WERI-Rb-1 (cell line): ENCODE data around the gene MEST.

Source experiments
- DNase-seq: peaks from one replicate; pipeline ENCODE4 v3.0.0-alpha.2; 2020
- H3K27ac ChIP-seq: fragments of 250-450 bp; sonication (Bioruptor Pico); 2 replicates; pipeline ENCODE4 v1.5.1; 2020; ENCODE audit warnings: mild to moderate bottlenecking, moderate library complexity
- H3K27me3 ChIP-seq: fragments of 250-450 bp; sonication (Bioruptor Pico); 2 replicates; pipeline ENCODE4 v1.5.1; 2021; ENCODE audit warnings: mild to moderate bottlenecking, low read depth, moderate library complexity; ENCODE audit not compliant: insufficient read depth, severe bottlenecking
- H3K36me3 ChIP-seq: fragments of 250-450 bp; sonication (Bioruptor Pico); 2 replicates; pipeline ENCODE4 v1.5.1; 2020; ENCODE audit warnings: mild to moderate bottlenecking, moderate library complexity
- H3K4me3 ChIP-seq: 2 replicates; pipeline ENCODE4 v1.5.1; 2011; ENCODE audit warnings: low read depth, mild to moderate bottlenecking, control low read depth, low read length
- H3K9me3 ChIP-seq: fragments of 250-450 bp; sonication (Bioruptor Pico); 2 replicates; pipeline ENCODE4 v1.5.1; 2021; ENCODE audit warnings: mild to moderate bottlenecking, moderate library complexity; ENCODE audit not compliant: severe bottlenecking
- CTCF ChIP-seq: IDR thresholded peaks from 2 replicates; pipeline ENCODE4 v1.5.1; 2011; ENCODE audit warnings: low read depth, mild to moderate bottlenecking, control low read depth, inconsistent platforms, low read length

MEST gene

GRCh38 chr7:130471974-130472373 lies 19.9 kb upstream of the MEST start:
- Histone ChIP-seq H3K4me3 (no peak overlapping the region), H3K36me3 (no peaks in the 10 kb centered on the region), H3K27me3 (no peaks in the 10 kb centered on the region), H3K27ac (no peak overlapping the region), H3K9me3 (no peaks in the 10 kb centered on the region)
- DNase-seq = no peak
- no peak for TF ChIP-seq CTCF

- H3K9me3 ChIP-seq = peaks cover 3% of the 10 kb centered on the region
- no peaks in the 10 kb centered on the region for H3K36me3 ChIP-seq
- H3K27me3 ChIP-seq = no peaks in the 10 kb centered on the region
- no peak overlapping the region for H3K27ac ChIP-seq
- DNase-seq = no peak
- H3K4me3 ChIP-seq = no peak overlapping the region
- TF ChIP-seq CTCF = no peak
Measured at GRCh38 chr7:130473289-130473688, 18.6 kb upstream of the MEST start.

- no peaks in the 10 kb centered on the region for H3K27me3 ChIP-seq
- H3K4me3 ChIP-seq = no peak overlapping the region
- no peak for TF ChIP-seq CTCF
- H3K36me3 ChIP-seq = no peaks in the 10 kb centered on the region
- peaks cover 5% of the 10 kb centered on the region for H3K9me3 ChIP-seq
- DNase-seq = no peak
- no peak overlapping the region for H3K27ac ChIP-seq
Measured at GRCh38 chr7:130473876-130474275, 18.0 kb upstream of the MEST start.

- peaks cover 5% of the 10 kb centered on the region for H3K9me3 ChIP-seq
- no peak for TF ChIP-seq CTCF
- no peak for DNase-seq
Measured at GRCh38 chr7:130475776-130476175, 16.1 kb upstream of the MEST start.

GRCh38 chr7:130476297-130477150 lies 15.4 kb upstream of the MEST start:
- Histone ChIP-seq H3K9me3 (peaks cover 5% of the 10 kb centered on the region), H3K27me3 (no peaks in the 10 kb centered on the region), H3K4me3 (no peak overlapping the region), H3K27ac (no peak overlapping the region), H3K36me3 (no peaks in the 10 kb centered on the region)
- no peak for TF ChIP-seq CTCF
- no peak for DNase-seq

More at GRCh38 chr7:130475776-130476175, 16.1 kb upstream of the MEST start:
- no peak overlapping the region for H3K4me3 ChIP-seq
- H3K36me3 ChIP-seq = no peaks in the 10 kb centered on the region
- H3K27ac ChIP-seq = no peak overlapping the region
- no peaks in the 10 kb centered on the region for H3K27me3 ChIP-seq

GRCh38 chr7:130478991-130479390 lies 12.9 kb upstream of the MEST start:
- TF ChIP-seq CTCF = no peak
- no peaks in the 10 kb centered on the region for H3K36me3 ChIP-seq

More at GRCh38 chr7:130478991-130479390, 12.9 kb upstream of the MEST start:
- no peak overlapping the region for H3K4me3 ChIP-seq
- H3K27me3 ChIP-seq = no peaks in the 10 kb centered on the region
- no peak for DNase-seq
- H3K27ac ChIP-seq = no peak overlapping the region
- H3K9me3 ChIP-seq = peaks cover 5% of the 10 kb centered on the region
